ENCODE data around the gene BZW2.

- TF ChIP-seq ZNF800 (CRISPR knock-in tag; IDR thresholded peaks at IDR 0.05) (no peak), CTCF (CRISPR knock-in tag; IDR thresholded peaks at IDR 0.05) (no peak), IRF9 (CRISPR knock-in tag; IDR thresholded peaks at IDR 0.05; ENCODE audit: borderline replicate concordance) (no peak), ETV6 (CRISPR knock-in tag; conservative IDR thresholded peaks at IDR 0.05) (no peak), CAMTA2 (CRISPR knock-in tag; IDR thresholded peaks at IDR 0.05; ENCODE audit: borderline replicate concordance) (no peak), ZBTB26 (CRISPR knock-in tag; IDR thresholded peaks at IDR 0.05; ENCODE audit: borderline replicate concordance) (no peak), ZSCAN29 (CRISPR knock-in tag; conservative IDR thresholded peaks at IDR 0.05) (no peak), MAFF (IDR thresholded peaks at IDR 0.05; ENCODE audit: low read depth, low read length) (no peak), POLR2A (IDR thresholded peaks at IDR 0.05; ENCODE audit: insufficient read depth in 1 of 2, low read depth in 2 of 2, low read length in 2 of 2) (no peak), ZFP36 (IDR thresholded peaks at IDR 0.05; ENCODE audit: borderline replicate concordance, low read depth, low read length, partially characterized antibody) (no peak), RAD51 (IDR thresholded peaks at IDR 0.05; ENCODE audit: borderline replicate concordance) (no peak)
Observed at GRCh38 chr7:16677978-16678494, 32.1 kb downstream of the BZW2 start.
